Endothelial cell of umbilical vein (primary cell): ENCODE measurements around the gene GPN3. TPM values are rescaled to one million over a fixed set of nuclear protein-coding genes. Genes with fewer than 3 reads are reported as not detected.

Experiments
- BruUV-seq: library from RNA; stranded (reverse); fragments of 400-500 nt; replicated peaks from 2 replicates; lab custom pipeline; 2021; lab: Mats Ljungman, UMichigan
- CTCF ChIA-PET: fragments of 300-600, 350-600 bp; sonication (Branson Sonifier 250); formaldehyde crosslinking; loops from one replicate; lab custom pipeline; 2021; ENCODE audit warnings: antibody characterized with exemption, inconsistent platforms; lab: Charles Lee
- POLR2A ChIA-PET: fragments of 300-600, 350-600 bp; sonication (Branson Sonifier 250); formaldehyde crosslinking; loops from one replicate; lab custom pipeline; 2021; ENCODE audit warnings: antibody characterized with exemption, inconsistent platforms; lab: Charles Lee
- DNase-seq: peaks from one replicate; pipeline ENCODE4 v3.0.0-alpha.2; 2011; ENCODE audit warnings: low read depth, low spot score
- FAIRE-seq: peaks from 2 replicates; lab custom pipeline; 2011; peaks lifted over from hg19 to GRCh38; lab: Jason Lieb, UNC
- H2AFZ ChIP-seq: 2 replicates; pipeline ENCODE4 v1.6.0; 2012; ENCODE audit warnings: low read depth, low read length, control low read depth, inconsistent platforms
- H3K27ac ChIP-seq: 2 replicates; pipeline ENCODE4 v1.5.1; 2011; ENCODE audit warnings: low read depth, mild to moderate bottlenecking, control low read depth, low read length, moderate library complexity; ENCODE audit not compliant: insufficient read depth
- H3K27me3 ChIP-seq, 2 experiments: 2 replicates each; pipeline versions ENCODE4 v1.6.0 to v1.6.1; 2011; ENCODE audit warnings: low read length in 2 of 2, mixed read lengths in 1 of 2; ENCODE audit not compliant: control insufficient read depth in 2 of 2, insufficient read depth in 2 of 2
- H3K36me3 ChIP-seq, 2 experiments: 2 replicates in 1 of 2; 3 replicates in 1 of 2; pipeline ENCODE4 v1.5.1; 2011; ENCODE audit warnings: low read length in 2 of 2, mild to moderate bottlenecking in 1 of 2, moderate library complexity in 1 of 2; ENCODE audit not compliant: control insufficient read depth in 2 of 2, insufficient read depth in 2 of 2; ENCODE audit errors: extremely low read depth in 1 of 2
- H3K4me1 ChIP-seq: 3 replicates; pipeline ENCODE4 v1.5.1; 2011; ENCODE audit warnings: mild to moderate bottlenecking, low read length; ENCODE audit not compliant: control insufficient read depth, insufficient read depth; ENCODE audit errors: extremely low read depth
- H3K4me2 ChIP-seq: 2 replicates; pipeline ENCODE4 v1.6.1; 2011; ENCODE audit warnings: low read length, control low read depth, mixed read lengths; ENCODE audit not compliant: insufficient read depth
- H3K4me3 ChIP-seq, 3 experiments: fragments of 200-600 bp in 1 of 3; sonication (generic), shearing (Covaris generic) in 1 of 3; replicated peaks in 1 of 3; 2 replicates each; pipeline ENCODE4 v1.5.1; 2011 to 2016; ENCODE audit warnings: control low read depth in 3 of 3, low read length in 3 of 3, mild to moderate bottlenecking in 2 of 3, inconsistent platforms in 1 of 3, low read depth in 1 of 3, moderate library complexity in 1 of 3; ENCODE audit not compliant: insufficient read depth in 1 of 3
- H3K79me2 ChIP-seq: 2 replicates; pipeline ENCODE4 v1.6.0; 2012; ENCODE audit warnings: low read length, inconsistent platforms; ENCODE audit not compliant: control insufficient read depth, insufficient read depth
- H3K9ac ChIP-seq: replicated peaks from 2 replicates; pipeline ENCODE3; 2011; ENCODE audit warnings: low read length, control low read depth; ENCODE audit not compliant: insufficient read depth; ENCODE audit errors: extremely low read depth
- H3K9me1 ChIP-seq: replicated peaks from 3 replicates; pipeline ENCODE4 v1.6.0; 2011; ENCODE audit warnings: mild to moderate bottlenecking, low read length; ENCODE audit not compliant: control insufficient read depth, insufficient read depth; ENCODE audit errors: extremely low read depth
- H3K9me3 ChIP-seq: replicated peaks from 2 replicates; pipeline ENCODE4 v1.5.1; 2012; ENCODE audit warnings: low read length, inconsistent platforms; ENCODE audit not compliant: control insufficient read depth, insufficient read depth
- H4K20me1 ChIP-seq: replicated peaks from 2 replicates; pipeline ENCODE3; 2011; ENCODE audit warnings: mild to moderate bottlenecking, low read length; ENCODE audit not compliant: control insufficient read depth, insufficient read depth; ENCODE audit errors: extremely low read depth
- CTCF ChIP-seq, 2 donors: IDR thresholded peaks; 1 replicate in 1 of 2; 2 replicates in 1 of 2; pipeline ENCODE4 v1.5.1; 2011; ENCODE audit warnings: low read length in 2 of 2, mild to moderate bottlenecking in 2 of 2, moderate library complexity in 2 of 2, control low read depth in 1 of 2, inconsistent platforms in 1 of 2, low read depth in 1 of 2; ENCODE audit not compliant: insufficient read depth in 1 of 2; ENCODE audit errors: extremely low read depth in 1 of 2
- EZH2 ChIP-seq: IDR thresholded peaks from 2 replicates; pipeline ENCODE4 v1.6.1; 2012; ENCODE audit warnings: borderline replicate concordance, low read depth, mild to moderate bottlenecking, moderate library complexity, low read length, inconsistent platforms; ENCODE audit not compliant: severe bottlenecking
- FOS ChIP-seq: IDR thresholded peaks from 2 replicates; pipeline ENCODE4 v1.6.1; 2011; ENCODE audit warnings: mild to moderate bottlenecking, low read length, moderate library complexity, borderline replicate concordance; ENCODE audit not compliant: insufficient read depth
- GATA2 ChIP-seq: IDR thresholded peaks from 2 replicates; pipeline ENCODE4 v1.7.0; 2011; ENCODE audit warnings: low read depth, mild to moderate bottlenecking, moderate library complexity, mixed read lengths, low read length; ENCODE audit not compliant: insufficient read length, insufficient read depth
- JUN ChIP-seq: IDR thresholded peaks from 2 replicates; pipeline ENCODE4 v1.6.1; 2011; ENCODE audit warnings: borderline replicate concordance, low read depth; ENCODE audit not compliant: insufficient read length, insufficient read depth
- MAX ChIP-seq: IDR thresholded peaks from 2 replicates; pipeline ENCODE4 v1.6.1; 2011; ENCODE audit not compliant: insufficient read depth, insufficient read length
- MYC ChIP-seq: IDR thresholded peaks from one replicate; pipeline ENCODE4 v1.6.1; 2011; ENCODE audit warnings: mild to moderate bottlenecking, low read depth, low read length
- POLR2A ChIP-seq: IDR thresholded peaks from 2 replicates; pipeline ENCODE4 v1.6.1; 2012; ENCODE audit warnings: low read depth, mild to moderate bottlenecking, control low read depth, low read length
- POLR2AphosphoS5 ChIP-seq: IDR thresholded peaks from 2 replicates; pipeline ENCODE4 v1.6.1; 2012; ENCODE audit warnings: low read depth, mild to moderate bottlenecking, control low read depth, low read length, moderate library complexity; ENCODE audit not compliant: insufficient read depth
- dilution Hi-C: fragments of 300-500 bp; cut with MboI; formaldehyde crosslinking; loops from one replicate; pipeline ENCODE4 v1.15.0; 2019; ENCODE audit warnings: low sequenced_read_pairs; ENCODE audit not compliant: extremely low pct_ligation_motif_present
- intact Hi-C: fragments of 100-400 bp; cut with micrococcal nuclease; formaldehyde crosslinking; loops from one replicate; pipeline ENCODE4 v1.10.0; 2022
- polyA plus RNA-seq, 4 experiments: library from polyadenylated mRNA; depleted of rRNA in 3 of 4; stranded (reverse) in 3 of 4; unstranded in 1 of 4; fragments of >200 nt; gene quantifications; 2 replicates each; pipeline versions ENCODE4 v1.2.1 to v1.2.3, GENCODE V29; 2011 to 2012; ENCODE audit warnings: missing spikeins in 1 of 4
- total RNA-seq: library from RNA; stranded (reverse); gene quantifications from 2 replicates; pipeline ENCODE4 v1.2.3, GENCODE V29; 2021

Gene GPN3
- total and polyA plus RNA-seq, 2 donors (not counting 3 experiments of a cell fraction or from before 2014, with no cell fraction given): 26.6 to 29.6 TPM

- no peak overlapping the region for H2AFZ ChIP-seq
- H3K4me2 ChIP-seq: no peak overlapping the region
- H4K20me1 ChIP-seq: no peaks in the 10 kb centered on the region
- no peak overlapping the region for H3K27ac ChIP-seq
- peaks cover 0 to 13% of the 10 kb centered on the region in 2 experiments for H3K36me3 ChIP-seq
- H3K4me1 ChIP-seq: peaks cover 5% of the 10 kb centered on the region
- DNase-seq: no peak
- intact Hi-C loops: no loop called here
- CTCF ChIA-PET: interaction anchor here (1.3 to 1.9 kb wide), 2 partner anchors 13 to 156 kb away, joined by 8 read pairs; no protein-coding TSS in a partner anchor
- no peaks in the 10 kb centered on the region for H3K9me1 ChIP-seq
- no peak overlapping the region for H3K9ac ChIP-seq
- H3K9me3 ChIP-seq: no peaks in the 10 kb centered on the region
- no peak overlapping the region for H3K4me3 ChIP-seq
- H3K79me2 ChIP-seq: peaks cover 45% of the 10 kb centered on the region
- no peak for FAIRE-seq
- BruUV-seq: no TSS peak
- no peak for TF ChIP-seq GATA2
- TF ChIP-seq POLR2A: no peak
- no peak for TF ChIP-seq CTCF (IDR thresholded peaks at IDR 0.05; ENCODE audit: extremely low read depth in 1 of 2, insufficient read depth in 1 of 2, low read depth in 1 of 2, low read length in 2 of 2)
- no peak for TF ChIP-seq MYC
- no peak for TF ChIP-seq JUN
- no peak for TF ChIP-seq MAX
- TF ChIP-seq FOS: no peak
- no peak for TF ChIP-seq EZH2
- no peak for TF ChIP-seq POLR2AphosphoS5
- dilution Hi-C loops: no loop called here
- H3K27me3 ChIP-seq: no peaks in the 10 kb centered on the region
- POLR2A ChIA-PET: no interaction called here
Measured at GRCh38 chr12:110444455-110444854, 23.6 kb downstream of the GPN3 start.
